Stimulated activated CD8-positive, alpha-beta memory T cell treated with anti-CD3 and anti-CD28 coated beads, Interleukin-4, amount 100 ng/mL, for 24 hours (primary cell): ENCODE data around the gene HIF3A.
A peak's percentile ranks its signal among the peaks of the same experiment; 100 is the strongest.

Experiments
- DNase-seq: peaks from one replicate; pipeline ENCODE4 v3.0.0-alpha.2; 2020; ENCODE audit warnings: low read depth

Gene HIF3A

GRCh38 chr19:46330319-46330918 is 33.6 kb downstream of the HIF3A start:
- DNase-seq = no peak

DNA sequence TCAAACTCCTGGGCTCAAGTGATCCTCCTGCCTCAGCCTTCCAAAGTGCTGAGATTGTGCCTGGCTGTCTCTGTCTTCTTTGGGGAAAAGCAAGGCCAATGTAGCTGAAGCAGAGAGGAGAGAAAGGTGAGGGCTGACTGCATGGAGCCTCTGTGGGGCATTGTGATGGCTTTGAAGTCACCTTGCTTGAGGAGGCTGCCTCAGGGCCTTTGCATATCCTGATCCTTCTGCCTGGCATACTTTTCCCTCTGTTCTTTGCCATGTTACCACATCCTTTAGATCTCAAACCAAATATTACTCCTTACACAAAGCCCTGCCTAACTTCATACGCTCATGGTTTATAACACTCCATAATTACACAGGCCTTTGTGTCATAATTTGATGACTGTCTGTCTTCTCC is 40.6 kb downstream of the HIF3A start:
- DNase-seq = no peak

GRCh38 chr19:46339446-46339845 is 42.6 kb downstream of the HIF3A start:
- no peak for DNase-seq

- DNase-seq = no peak
Measured at GRCh38 chr19:46340051-46340659, 43.3 kb downstream of the HIF3A start.

- DNase-seq = no peak
Measured at GRCh38 chr19:46341937-46342336, 45.1 kb downstream of the HIF3A start.

- no peak for DNase-seq
Measured at GRCh38 chr19:46344363-46344762, 47.5 kb downstream of the HIF3A start.

GRCh38 chr19:46345157-46345556 is 48.3 kb downstream of the HIF3A start:
- no peak for DNase-seq

DNA sequence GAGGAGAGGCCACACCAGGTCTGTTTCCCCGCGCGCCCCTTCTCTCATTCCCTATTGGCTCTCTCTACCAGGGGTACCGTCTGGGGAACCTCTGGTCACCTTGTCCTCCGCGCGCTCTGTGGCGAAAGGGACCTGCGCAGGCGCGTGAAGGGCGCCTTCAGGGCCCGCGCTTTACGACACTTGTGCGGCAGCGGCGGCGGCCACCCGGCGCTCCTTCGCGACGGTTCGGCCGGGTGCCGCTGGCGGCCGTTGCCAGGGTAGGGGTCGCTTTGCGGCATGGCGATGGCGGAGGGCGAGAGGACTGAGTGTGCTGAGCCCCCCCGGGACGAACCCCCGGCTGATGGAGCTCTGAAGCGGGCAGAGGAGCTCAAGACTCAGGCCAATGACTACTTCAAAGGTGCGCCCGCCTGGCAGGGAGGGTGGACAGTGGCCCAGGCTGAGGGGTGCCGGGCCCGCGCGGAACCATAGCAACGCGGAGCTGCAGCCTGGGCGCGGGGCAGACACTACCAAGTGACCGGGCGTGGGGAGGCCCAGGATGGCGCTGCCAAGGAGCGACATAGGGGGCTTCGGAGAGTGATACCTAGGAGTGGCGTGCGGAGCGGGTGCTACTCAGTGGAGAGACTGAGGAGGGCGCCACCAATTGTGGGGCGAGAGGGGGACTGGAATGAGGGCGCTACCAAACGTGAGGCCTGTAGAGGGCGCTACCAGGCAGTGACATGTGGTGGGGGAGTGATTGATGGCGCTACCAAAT is 50.2 kb downstream of the HIF3A start, which contains the start of gene PPP5C:
TSS of gene PPP5C (plus strand) at position 267 of the 751 bp plus-strand sequence. CDS start at position 277, 10 bp downstream.
- DNase-seq = peak; percentile 82

DNA sequence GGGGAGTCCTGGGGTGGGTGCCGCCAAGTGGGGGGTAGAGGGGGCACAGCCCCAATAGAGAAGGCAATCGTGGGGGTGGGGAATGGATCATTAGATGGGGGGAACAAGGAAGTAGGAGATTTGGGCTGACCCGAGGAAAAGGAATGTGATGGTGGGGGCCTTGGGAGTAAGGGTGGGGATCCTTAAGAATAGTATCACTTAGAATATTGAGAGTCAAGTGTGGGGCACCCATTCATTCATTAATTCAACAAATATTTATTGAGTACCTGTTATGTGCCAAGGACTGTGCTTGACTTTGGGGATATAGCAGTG is 50.7 kb downstream of the HIF3A start:
- no peak for DNase-seq

DNA sequence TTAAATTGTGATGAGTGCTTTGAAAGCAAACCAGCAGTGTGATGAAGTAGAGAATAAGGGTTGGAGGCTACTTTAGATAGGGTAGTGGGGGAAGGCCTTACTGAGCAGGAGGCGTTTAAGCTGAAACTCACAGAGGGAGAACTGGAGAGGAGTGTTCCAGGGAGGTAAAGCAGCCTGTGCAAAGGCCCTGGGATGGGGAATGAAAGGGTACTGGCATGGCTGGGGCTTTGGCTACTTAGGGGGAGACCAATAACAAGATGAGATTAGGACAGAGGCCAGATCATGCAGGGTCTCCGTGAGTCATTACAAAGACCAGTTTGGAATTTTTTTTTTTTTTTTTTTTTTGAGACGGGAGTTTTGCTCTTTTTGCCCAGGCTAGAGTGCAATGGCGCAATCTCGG is 51.1 kb downstream of the HIF3A start:
- no peak for DNase-seq

- no peak for DNase-seq
Measured at GRCh38 chr19:46349311-46349993, 52.6 kb downstream of the HIF3A start.

DNA sequence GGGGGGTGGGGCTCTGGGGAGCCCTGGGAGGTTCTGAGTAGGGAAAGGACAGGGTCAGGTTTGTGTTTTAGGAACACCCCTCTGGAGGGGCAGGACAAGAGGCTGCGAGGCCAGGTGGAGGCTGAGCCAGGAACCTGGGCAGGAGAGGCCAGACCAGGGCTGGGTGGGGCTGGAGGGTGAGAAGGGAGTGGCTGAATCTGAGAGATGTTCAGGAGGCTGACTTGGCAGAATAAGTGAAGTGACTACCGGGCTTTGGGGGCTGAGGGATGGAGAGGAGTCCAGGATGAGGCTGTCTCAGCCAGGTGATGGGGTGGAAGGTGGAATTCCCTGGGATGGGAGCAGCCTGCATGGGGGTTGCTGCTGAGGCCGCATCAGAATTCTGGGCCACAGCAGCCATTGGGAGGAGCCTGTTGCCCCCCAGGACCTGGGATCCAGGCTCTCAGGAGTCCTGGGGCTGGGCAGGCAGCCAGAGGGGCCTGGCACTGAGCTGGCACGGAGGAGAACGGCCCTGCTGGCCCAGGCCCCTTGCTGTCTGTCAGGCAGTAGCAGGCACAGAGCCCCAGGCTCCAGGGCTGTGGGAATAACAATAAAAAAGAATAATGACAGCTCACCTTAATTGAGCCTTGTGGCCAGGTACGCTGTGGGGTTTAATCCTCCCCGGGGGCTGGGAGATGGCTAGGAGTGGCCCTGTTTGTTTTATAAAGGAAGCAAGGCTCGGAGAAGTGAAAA is 53.4 kb downstream of the HIF3A start:
- DNase-seq = no peak

DNA sequence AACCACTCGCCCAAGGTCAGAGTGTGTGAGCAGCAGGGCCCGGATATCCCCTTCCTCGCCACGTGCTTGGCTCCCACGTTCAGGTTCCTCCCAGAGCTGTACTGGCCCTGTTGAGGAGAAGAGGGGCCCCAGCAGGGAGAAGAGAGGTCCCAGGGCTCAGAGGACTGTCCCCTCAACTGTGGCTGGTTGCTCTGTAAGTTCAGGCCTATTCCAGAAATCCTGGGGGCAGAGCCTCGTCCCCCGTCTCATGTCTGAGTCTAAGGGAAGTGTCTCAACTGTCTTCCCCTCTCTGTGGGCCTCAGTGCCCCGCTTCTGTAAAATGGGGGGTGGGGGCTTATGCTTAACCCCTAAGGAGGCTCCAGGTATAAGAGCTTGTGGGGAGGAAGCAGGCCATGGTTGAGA is 53.9 kb downstream of the HIF3A start:
- DNase-seq = no peak

GRCh38 chr19:46351241-46352041 is 54.6 kb downstream of the HIF3A start:
- no peak for DNase-seq

- DNase-seq = no peak
Measured at GRCh38 chr19:46353730-46354528, 57.1 kb downstream of the HIF3A start.

- no peak for DNase-seq
Measured at GRCh38 chr19:46355234-46356148, 58.6 kb downstream of the HIF3A start.

GRCh38 chr19:46356149-46357055 is 59.6 kb downstream of the HIF3A start:
- no peak for DNase-seq

GRCh38 chr19:46357846-46358583 is 61.2 kb downstream of the HIF3A start:
- DNase-seq = no peak
